ENCODE measurements around the gene GMPPA. TPM values are rescaled to one million over a fixed set of nuclear protein-coding genes. Genes with fewer than 3 reads are reported as not detected.

Gene GMPPA
- polyA plus RNA-seq, 2 of the 4 experiments (the other 2 are of a cell fraction), result 36.2 to 46.2 TPM

DNA sequence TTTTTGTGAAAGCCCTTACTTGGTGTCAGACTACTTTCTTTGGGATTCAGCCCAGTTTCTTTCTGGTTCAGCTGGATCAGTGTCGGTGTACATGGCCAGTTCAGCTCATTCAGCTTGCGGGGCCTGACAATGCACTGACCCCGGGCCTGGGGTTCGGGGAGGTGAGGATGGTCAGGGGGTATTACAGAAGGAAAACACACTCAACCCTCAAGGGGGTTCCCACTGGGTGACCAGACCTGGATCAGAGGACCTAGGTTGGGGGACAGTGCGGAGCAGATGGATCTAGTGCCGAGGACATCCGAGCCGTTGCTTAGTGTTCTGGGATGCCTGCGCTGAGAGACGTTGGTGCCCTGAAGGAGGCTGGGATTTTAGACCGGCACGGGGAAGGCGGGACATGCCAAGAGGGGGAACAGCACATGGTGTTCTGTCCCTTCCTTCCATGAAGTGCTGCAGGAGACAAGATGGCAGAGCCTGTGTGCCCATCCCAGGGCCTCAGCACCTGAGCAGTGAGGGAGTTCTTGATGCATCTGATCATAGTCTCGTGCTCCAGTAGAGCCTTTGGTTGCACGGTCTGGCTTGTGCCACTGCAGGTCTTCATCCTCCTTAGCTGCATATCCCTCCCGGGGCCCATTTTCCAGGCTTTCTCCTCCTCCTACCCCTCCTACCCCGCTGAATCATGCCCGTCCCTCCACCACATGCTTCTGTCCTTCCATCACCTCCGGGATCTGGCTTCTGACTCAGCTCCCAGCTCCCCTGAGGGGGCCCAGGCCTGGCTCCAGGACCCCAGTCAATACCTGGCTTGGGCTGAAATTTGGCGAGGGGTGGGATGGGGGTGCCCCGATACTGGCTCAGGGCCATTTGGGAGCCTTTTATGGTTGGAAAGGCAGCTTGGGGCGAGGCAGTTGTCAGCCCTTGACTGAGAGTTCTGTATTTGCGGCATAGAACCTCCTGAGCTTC, 46.1 kb upstream of the GMPPA start:
- H3K4me3 ChIP-seq, result no peak overlapping the region
- peak overlapping the region; percentile 75 to 83 for H3K27ac ChIP-seq
- ATAC-seq (peak; percentile 84 to 89), DNase-seq (ENCODE audit: low read depth in 1 of 2, low spot score in 1 of 2) (peak in 1 of 2 experiments; percentile 44), FAIRE-seq (no peak)
- ChIA-PET CTCF (interaction anchor here (0.5 to 89.4 kb wide), 8 partner anchors 9 to 298 kb away, joined by 3 to 3291 read pairs (median 4); partner anchors contain the start of genes ASIC4, CHPF, GMPPA and TMEM198), POLR2A (interaction anchor here (1.1 to 1.3 kb wide), 2 partner anchors 11 to 46 kb away, joined by 4 to 7 read pairs; partner anchors contain the start of gene GMPPA)
- no peaks in the 10 kb centered on the region for H3K9me3 ChIP-seq
- H3K4me1 ChIP-seq, result peaks cover 27% of the 10 kb centered on the region
- H3K4me2 ChIP-seq, result peak overlapping the region; percentile 58
- 70% methylated on average over 23 of the region's 23 CpGs for WGBS (ENCODE audit: missing lambda C conversion rate)
- 0 out of 2 replicates have a peak, but pooled peaks have one; percentile 24 for TF ChIP-seq FOSL2 (IDR thresholded peaks at IDR 0.05)
- peak; percentile 34 for TF ChIP-seq FOSL2 (CRISPR knock-in tag; IDR thresholded peaks at IDR 0.05)
- no peak for TF ChIP-seq CBX8 (IDR thresholded peaks at IDR 0.05)

- no peak for DNase-seq (ENCODE audit: low read depth in 1 of 2, low spot score in 1 of 2)
- FAIRE-seq, result no peak
- 89% methylated on average over 9 of the region's 10 CpGs for WGBS (ENCODE audit: missing lambda C conversion rate)
- H3K27ac ChIP-seq, result peak overlapping the region; percentile 75 to 83
- no peak for TF ChIP-seq TFCP2L1 (CRISPR knock-in tag; IDR thresholded peaks at IDR 0.05)
- TF ChIP-seq, protein P1, sequence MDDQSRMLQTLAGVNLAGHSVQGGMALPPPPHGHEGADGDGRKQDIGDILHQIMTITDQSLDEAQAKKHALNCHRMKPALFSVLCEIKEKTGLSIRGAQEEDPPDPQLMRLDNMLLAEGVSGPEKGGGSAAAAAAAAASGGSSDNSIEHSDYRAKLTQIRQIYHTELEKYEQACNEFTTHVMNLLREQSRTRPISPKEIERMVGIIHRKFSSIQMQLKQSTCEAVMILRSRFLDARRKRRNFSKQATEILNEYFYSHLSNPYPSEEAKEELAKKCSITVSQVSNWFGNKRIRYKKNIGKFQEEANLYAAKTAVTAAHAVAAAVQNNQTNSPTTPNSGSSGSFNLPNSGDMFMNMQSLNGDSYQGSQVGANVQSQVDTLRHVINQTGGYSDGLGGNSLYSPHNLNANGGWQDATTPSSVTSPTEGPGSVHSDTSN (IDR thresholded peaks at IDR 0.05), result no peak
- TF ChIP-seq HOXB13 (CRISPR knock-in tag; IDR thresholded peaks at IDR 0.05; ENCODE audit: low read depth), result no peak
- no peak for TF ChIP-seq POLR2AphosphoS2 (conservative IDR thresholded peaks at IDR 0.05; ENCODE audit: low read length)
- no peak for TF ChIP-seq ESRRA (IDR thresholded peaks at IDR 0.05; ENCODE audit: borderline replicate concordance, low read length)
- TF ChIP-seq, protein P2, sequence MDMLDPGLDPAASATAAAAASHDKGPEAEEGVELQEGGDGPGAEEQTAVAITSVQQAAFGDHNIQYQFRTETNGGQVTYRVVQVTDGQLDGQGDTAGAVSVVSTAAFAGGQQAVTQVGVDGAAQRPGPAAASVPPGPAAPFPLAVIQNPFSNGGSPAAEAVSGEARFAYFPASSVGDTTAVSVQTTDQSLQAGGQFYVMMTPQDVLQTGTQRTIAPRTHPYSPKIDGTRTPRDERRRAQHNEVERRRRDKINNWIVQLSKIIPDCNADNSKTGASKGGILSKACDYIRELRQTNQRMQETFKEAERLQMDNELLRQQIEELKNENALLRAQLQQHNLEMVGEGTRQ (IDR thresholded peaks at IDR 0.05), result no peak
- TF ChIP-seq CHD2 (IDR thresholded peaks at IDR 0.05; ENCODE audit: low read length, partially characterized antibody), result no peak
- no peak for TF ChIP-seq ZSCAN20 (CRISPR knock-in tag; IDR thresholded peaks at IDR 0.05)
- TF ChIP-seq, protein P3, sequence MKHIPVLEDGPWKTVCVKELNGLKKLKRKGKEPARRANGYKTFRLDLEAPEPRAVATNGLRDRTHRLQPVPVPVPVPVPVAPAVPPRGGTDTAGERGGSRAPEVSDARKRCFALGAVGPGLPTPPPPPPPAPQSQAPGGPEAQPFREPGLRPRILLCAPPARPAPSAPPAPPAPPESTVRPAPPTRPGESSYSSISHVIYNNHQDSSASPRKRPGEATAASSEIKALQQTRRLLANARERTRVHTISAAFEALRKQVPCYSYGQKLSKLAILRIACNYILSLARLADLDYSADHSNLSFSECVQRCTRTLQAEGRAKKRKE (CRISPR knock-in tag; IDR thresholded peaks at IDR 0.05; ENCODE audit: low read depth), result no peak
- no peak for TF ChIP-seq HDAC2 (IDR thresholded peaks at IDR 0.05)
- no peak for TF ChIP-seq TP53 (CRISPR knock-in tag; IDR thresholded peaks at IDR 0.05)
- no peak for TF ChIP-seq HOXB5 (CRISPR knock-in tag; IDR thresholded peaks at IDR 0.05)
- no peak for TF ChIP-seq ZFP36 (IDR thresholded peaks at IDR 0.05; ENCODE audit: borderline replicate concordance, partially characterized antibody)
- TF ChIP-seq SMC3 (IDR thresholded peaks at IDR 0.05), result no peak
- TF ChIP-seq MAFK (IDR thresholded peaks at IDR 0.05; ENCODE audit: partially characterized antibody), result no peak
- no peak for TF ChIP-seq PHF8 (IDR thresholded peaks at IDR 0.05; ENCODE audit: borderline replicate concordance, low read depth)
- peak overlapping the region; percentile 58 for H3K4me2 ChIP-seq
- no peaks in the 10 kb centered on the region for H3K9me3 ChIP-seq
- CTCF ChIA-PET, result interaction anchor here (0.5 to 89.4 kb wide), 9 partner anchors 9 to 299 kb away, joined by 3 to 3291 read pairs (median 5); partner anchors contain the start of genes ASIC4, CHPF, GMPPA and TMEM198
- ATAC-seq, result peak in 1 of 2 experiments; percentile 13; a peak in 3 of 6 replicates
- peaks cover 27% of the 10 kb centered on the region for H3K4me1 ChIP-seq
- no peak overlapping the region for H3K4me3 ChIP-seq
- POLR2A ChIA-PET, result interaction anchor here (1.1 to 1.3 kb wide), 2 partner anchors 12 to 45 kb away, joined by 4 to 7 read pairs; partner anchors contain the start of gene GMPPA
Observed at GRCh38 chr2:219453671-219454590, 44.8 kb upstream of the GMPPA start.

Data from A549 (cell line).